Testis (tissue), 2 donors: ENCODE data around the gene TEX11.

Experiments
- POLR2A ChIP-seq: fragments of 450-650 bp; IDR thresholded peaks from one replicate; pipeline ENCODE4 v1.6.1; 2017; ENCODE audit warnings: antibody characterized with exemption, mild to moderate bottlenecking, moderate library complexity
- TF ChIP-seq, protein P1 (sequence below), 3 experiments: fragments of 450-650 bp in 2 of 3; fragments of 200-600 bp in 1 of 3; sonication (generic) in 1 of 3; IDR thresholded peaks; one replicate each; pipeline ENCODE4 v1.5.1; 2016 to 2019; ENCODE audit warnings: antibody characterized with exemption in 3 of 3, mild to moderate bottlenecking in 2 of 3, moderate library complexity in 1 of 3

DNA sequence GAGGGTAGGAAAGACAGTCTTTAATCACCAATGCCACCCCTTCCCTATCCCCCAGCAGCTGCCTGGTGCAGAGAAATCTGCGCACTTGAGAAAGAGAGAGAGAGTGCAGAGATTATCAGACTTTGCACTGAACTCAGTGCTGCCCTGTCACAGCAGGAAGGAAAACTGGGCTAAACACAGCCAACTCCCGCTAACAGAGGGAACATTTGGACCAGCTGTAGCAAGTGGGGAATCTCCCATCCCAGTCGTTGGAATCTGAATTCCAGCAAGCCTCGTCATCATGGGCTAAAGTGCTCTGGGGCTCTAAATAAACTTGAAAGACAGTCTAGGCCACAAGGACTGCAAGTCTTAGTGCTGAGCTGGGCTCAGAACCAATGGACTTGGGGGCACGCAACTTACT, 295.2 kb downstream of the TEX11 start:
- TF ChIP-seq, protein P1, sequence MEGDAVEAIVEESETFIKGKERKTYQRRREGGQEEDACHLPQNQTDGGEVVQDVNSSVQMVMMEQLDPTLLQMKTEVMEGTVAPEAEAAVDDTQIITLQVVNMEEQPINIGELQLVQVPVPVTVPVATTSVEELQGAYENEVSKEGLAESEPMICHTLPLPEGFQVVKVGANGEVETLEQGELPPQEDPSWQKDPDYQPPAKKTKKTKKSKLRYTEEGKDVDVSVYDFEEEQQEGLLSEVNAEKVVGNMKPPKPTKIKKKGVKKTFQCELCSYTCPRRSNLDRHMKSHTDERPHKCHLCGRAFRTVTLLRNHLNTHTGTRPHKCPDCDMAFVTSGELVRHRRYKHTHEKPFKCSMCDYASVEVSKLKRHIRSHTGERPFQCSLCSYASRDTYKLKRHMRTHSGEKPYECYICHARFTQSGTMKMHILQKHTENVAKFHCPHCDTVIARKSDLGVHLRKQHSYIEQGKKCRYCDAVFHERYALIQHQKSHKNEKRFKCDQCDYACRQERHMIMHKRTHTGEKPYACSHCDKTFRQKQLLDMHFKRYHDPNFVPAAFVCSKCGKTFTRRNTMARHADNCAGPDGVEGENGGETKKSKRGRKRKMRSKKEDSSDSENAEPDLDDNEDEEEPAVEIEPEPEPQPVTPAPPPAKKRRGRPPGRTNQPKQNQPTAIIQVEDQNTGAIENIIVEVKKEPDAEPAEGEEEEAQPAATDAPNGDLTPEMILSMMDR (IDR thresholded peaks at IDR 0.05), result no peak
- TF ChIP-seq POLR2A, result no peak
